ENCODE data around the gene HCN3.

GRCh38 chr1:155267373-155267772, 9.9 kb upstream of the HCN3 start:
- TF ChIP-seq HDAC2 (IDR thresholded peaks at IDR 0.05; ENCODE audit: borderline replicate concordance in 1 of 2, low read depth in 2 of 2, low read length in 2 of 2), result no peak
- no peak for TF ChIP-seq CHD2 (IDR thresholded peaks at IDR 0.05; ENCODE audit: low read length)
- no peak for TF ChIP-seq CTCF (IDR thresholded peaks at IDR 0.05; ENCODE audit: control extremely low read depth in 1 of 3, insufficient read depth in 1 of 3, low read depth in 1 of 3, low read length in 3 of 3)
- TF ChIP-seq FOSL1 (IDR thresholded peaks at IDR 0.05; ENCODE audit: insufficient read depth, low read depth, low read length), result no peak

Measured in H1 (cell line).